Keratinocyte (primary cell): Measurements from ENCODE around the gene CFAP57. TPM values are rescaled to one million over a fixed set of nuclear protein-coding genes. Genes with fewer than 3 reads are reported as not detected.

Experiments used
- DNase-seq: peaks from one replicate; pipeline ENCODE4 v3.0.0-alpha.2; 2011; ENCODE audit warnings: low read depth, missing footprints, low spot score
- FAIRE-seq: peaks from 2 replicates; lab custom pipeline; 2011; peaks lifted over from hg19 to GRCh38; lab: Jason Lieb, UNC
- H2AFZ ChIP-seq: 2 replicates; pipeline ENCODE4 v1.6.0; 2012; ENCODE audit warnings: low read length, control low read depth, inconsistent platforms; ENCODE audit not compliant: control insufficient read depth
- H3K27ac ChIP-seq: 2 replicates; pipeline ENCODE4 v1.5.1; 2011; ENCODE audit warnings: low read length; ENCODE audit not compliant: control insufficient read depth, insufficient read depth
- H3K27me3 ChIP-seq: 3 replicates; pipeline ENCODE4 v1.6.0; 2011; ENCODE audit warnings: low read length; ENCODE audit not compliant: control insufficient read depth, insufficient read depth; ENCODE audit errors: extremely low read depth
- H3K36me3 ChIP-seq, 2 experiments: 2 replicates in 1 of 2; 3 replicates in 1 of 2; pipeline ENCODE4 v1.5.1; 2011; ENCODE audit warnings: low read length in 2 of 2, mild to moderate bottlenecking in 1 of 2; ENCODE audit not compliant: control insufficient read depth in 2 of 2, insufficient read depth in 2 of 2; ENCODE audit errors: extremely low read depth in 1 of 2
- H3K4me1 ChIP-seq: 3 replicates; pipeline ENCODE4 v1.5.1; 2011; ENCODE audit warnings: low read length; ENCODE audit not compliant: control insufficient read depth, insufficient read depth; ENCODE audit errors: extremely low read depth
- H3K4me2 ChIP-seq: 3 replicates; pipeline ENCODE4 v1.6.0; 2011; ENCODE audit warnings: low read depth, low read length; ENCODE audit not compliant: control insufficient read depth, insufficient read depth; ENCODE audit errors: extremely low read depth
- H3K4me3 ChIP-seq, 3 experiments: fragments of 200-600 bp in 1 of 3; sonication (generic) in 1 of 3; 2 replicates in 2 of 3; 3 replicates in 1 of 3; pipeline ENCODE4 v1.5.1; 2011 to 2016; ENCODE audit warnings: low read length in 3 of 3, mild to moderate bottlenecking in 3 of 3, control low read depth in 2 of 3, inconsistent platforms in 1 of 3, low read depth in 1 of 3, mixed read lengths in 1 of 3, mixed run types in 1 of 3, moderate library complexity in 1 of 3; ENCODE audit not compliant: control insufficient read depth in 2 of 3, insufficient read depth in 2 of 3; ENCODE audit errors: extremely low read depth in 1 of 3
- H3K79me2 ChIP-seq: 2 replicates; pipeline ENCODE4 v1.6.0; 2012; ENCODE audit warnings: low read length; ENCODE audit not compliant: control insufficient read depth, insufficient read depth
- H3K9ac ChIP-seq: 3 replicates; pipeline ENCODE4 v1.6.0; 2011; ENCODE audit warnings: low read length; ENCODE audit not compliant: control insufficient read depth, insufficient read depth; ENCODE audit errors: extremely low read depth
- H3K9me1 ChIP-seq: 3 replicates; pipeline ENCODE4 v1.6.0; 2011; ENCODE audit warnings: low read length; ENCODE audit not compliant: control insufficient read depth, insufficient read depth; ENCODE audit errors: extremely low read depth
- H3K9me3 ChIP-seq: 2 replicates; pipeline ENCODE4 v1.5.1; 2012; ENCODE audit warnings: low read depth, low read length; ENCODE audit not compliant: control insufficient read depth
- H4K20me1 ChIP-seq: 3 replicates; pipeline ENCODE4 v1.6.0; 2011; ENCODE audit warnings: low read length; ENCODE audit not compliant: control insufficient read depth, insufficient read depth; ENCODE audit errors: extremely low read depth
- CTCF ChIP-seq, 3 experiments: IDR thresholded peaks in 1 of 3; conservative IDR thresholded peaks in 1 of 3; optimal IDR thresholded peaks in 1 of 3; 2 replicates in 2 of 3; 3 replicates in 1 of 3; pipeline versions ENCODE3 to v1.5.1; 2011; ENCODE audit warnings: low read length in 3 of 3, mild to moderate bottlenecking in 3 of 3, moderate library complexity in 2 of 3, control low read depth in 1 of 3, inconsistent platforms in 1 of 3; ENCODE audit not compliant: insufficient read depth in 2 of 3; ENCODE audit errors: extremely low read depth in 1 of 3
- EZH2 ChIP-seq: IDR thresholded peaks from one replicate; pipeline ENCODE4 v1.6.1; 2012; ENCODE audit warnings: inconsistent platforms, mild to moderate bottlenecking, low read length, moderate library complexity
- dilution Hi-C: fragments of 300-500 bp; cut with MboI; formaldehyde crosslinking; loops from one replicate; pipeline ENCODE4 v1.7.0; 2020; ENCODE audit warnings: low sequenced_read_pairs; ENCODE audit not compliant: extremely low pct_ligation_motif_present
- polyA plus RNA-seq, 5 experiments: library from polyadenylated mRNA; depleted of rRNA in 3 of 5; stranded (reverse) in 3 of 5; stranded (forward) in 1 of 5; unstranded in 1 of 5; fragments of >200 nt; gene quantifications; 1 replicate in 1 of 5; 2 replicates in 3 of 5; 3 replicates in 1 of 5; pipeline versions ENCODE4 v1.2.1 to v1.2.3, GENCODE V29; 2011 to 2012; ENCODE audit warnings: missing spikeins in 2 of 5, low read depth in 1 of 5, low replicate concordance in 1 of 5

The CFAP57 gene
- polyA plus RNA-seq, 1 donor (not counting 4 experiments of a cell fraction or from before 2014, with no cell fraction given) = 0.39 TPM

- no peak for DNase-seq
- Histone ChIP-seq H3K36me3 (no peaks in the 10 kb centered on the region), H3K4me2 (no peak overlapping the region), H3K9me1 (no peaks in the 10 kb centered on the region), H2AFZ (no peak overlapping the region), H3K9me3 (no peaks in the 10 kb centered on the region), H3K27me3 (peaks cover 4% of the 10 kb centered on the region), H3K4me1 (peaks cover 7% of the 10 kb centered on the region), H3K79me2 (no peaks in the 10 kb centered on the region), H3K27ac (no peak overlapping the region), H4K20me1 (no peaks in the 10 kb centered on the region), H3K9ac (no peak overlapping the region), H3K4me3 (no peak overlapping the region)
- dilution Hi-C loops = no loop called here
- FAIRE-seq = no peak
- TF ChIP-seq CTCF (optimal IDR thresholded peaks at IDR 0.05 in 1 of 3, IDR thresholded peaks at IDR 0.05 in 1 of 3, conservative IDR thresholded peaks at IDR 0.05 in 1 of 3; ENCODE audit: extremely low read depth in 1 of 3, insufficient read depth in 2 of 3, low read length in 3 of 3) = no peak
- no peak for TF ChIP-seq EZH2
These were observed 127.0 kb downstream of the CFAP57 start for GRCh38 chr1:43299101-43299500.

- Histone ChIP-seq H3K27me3 (peaks cover 4% of the 10 kb centered on the region), H3K9me1 (no peaks in the 10 kb centered on the region), H3K79me2 (no peaks in the 10 kb centered on the region), H3K4me3 (no peak within 1 kb of the TSS), H3K4me1 (no peaks in the 10 kb centered on the region), H3K9ac (no peak within 1 kb of the TSS), H3K4me2 (no peak within 1 kb of the TSS), H3K36me3 (no peaks in the 10 kb centered on the region), H3K9me3 (no peaks in the 10 kb centered on the region), H4K20me1 (no peaks in the 10 kb centered on the region), H2AFZ (no peak within 1 kb of the TSS), H3K27ac (no peak within 1 kb of the TSS)
- DNase-seq (no peak), FAIRE-seq (no peak)
- TF ChIP-seq CTCF (optimal IDR thresholded peaks at IDR 0.05 in 1 of 3, IDR thresholded peaks at IDR 0.05 in 1 of 3, conservative IDR thresholded peaks at IDR 0.05 in 1 of 3; ENCODE audit: extremely low read depth in 1 of 3, insufficient read depth in 2 of 3, low read length in 3 of 3) (no peak), EZH2 (no peak)
- dilution Hi-C loops = no loop called here
These were observed 128.4 kb downstream of the CFAP57 start, which contains the start of gene TIE1 for GRCh38 chr1:43300378-43301094. Gene TIE1, plus strand, starts transcription at chr1:43300982. Its CDS starts 90 bp downstream, at chr1:43301072.
